GM18502 (cell line): ENCODE measurements around the gene BRAT1.
A peak's percentile ranks its signal among the peaks of the same experiment; 100 is the strongest.
"Not testable (repeated sequence)": the region's sequence is repeated elsewhere in the genome, so short reads cannot be mapped to it uniquely, and the experiment has no call there.

Experiments used
- ATAC-seq: cut with Tn5 transposase; IDR thresholded peaks from one replicate; pipeline ENCODE4 v1.9.1; 2021; ENCODE audit warnings: mild to moderate bottlenecking; ENCODE audit not compliant: unreplicated experiment, poor library complexity

BRAT1 gene

GRCh38 chr7:2555121-2556052, at the start of gene BRAT1:
BRAT1 (minus strand) TSS chr7:2555524; CDS start chr7:2554431, 1,093 bp downstream.
- ATAC-seq, result peak; percentile 77

GRCh38 chr7:2604608-2605174, 49.4 kb upstream of the BRAT1 start:
- no peak for ATAC-seq

GRCh38 chr7:2603044-2603965, 48.0 kb upstream of the BRAT1 start:
- ATAC-seq, result no peak

GRCh38 chr7:2602406-2603043, 47.2 kb upstream of the BRAT1 start:
- ATAC-seq, result no peak

GRCh38 chr7:2601907-2602306, 46.6 kb upstream of the BRAT1 start:
- ATAC-seq, result no peak

DNA sequence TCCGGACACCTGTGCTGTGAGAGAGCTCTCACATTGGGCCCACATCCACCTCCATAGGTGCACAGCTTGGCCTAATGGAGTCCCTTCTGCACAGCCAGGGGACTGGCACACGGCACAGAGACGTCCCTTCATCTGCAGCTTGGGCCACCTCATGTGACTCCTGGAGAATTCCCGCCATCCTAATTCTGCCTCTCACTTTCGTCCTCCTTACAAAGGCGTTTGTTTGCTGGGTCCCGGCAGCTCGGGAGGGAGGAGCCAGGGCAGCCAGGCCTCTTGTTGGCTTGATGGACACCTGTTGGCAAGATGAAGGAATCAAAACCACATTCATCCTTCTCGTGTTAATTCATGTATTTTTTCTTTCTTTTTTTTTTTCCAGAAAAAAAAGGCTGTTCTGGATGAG, 45.7 kb upstream of the BRAT1 start:
- ATAC-seq, result no peak

DNA sequence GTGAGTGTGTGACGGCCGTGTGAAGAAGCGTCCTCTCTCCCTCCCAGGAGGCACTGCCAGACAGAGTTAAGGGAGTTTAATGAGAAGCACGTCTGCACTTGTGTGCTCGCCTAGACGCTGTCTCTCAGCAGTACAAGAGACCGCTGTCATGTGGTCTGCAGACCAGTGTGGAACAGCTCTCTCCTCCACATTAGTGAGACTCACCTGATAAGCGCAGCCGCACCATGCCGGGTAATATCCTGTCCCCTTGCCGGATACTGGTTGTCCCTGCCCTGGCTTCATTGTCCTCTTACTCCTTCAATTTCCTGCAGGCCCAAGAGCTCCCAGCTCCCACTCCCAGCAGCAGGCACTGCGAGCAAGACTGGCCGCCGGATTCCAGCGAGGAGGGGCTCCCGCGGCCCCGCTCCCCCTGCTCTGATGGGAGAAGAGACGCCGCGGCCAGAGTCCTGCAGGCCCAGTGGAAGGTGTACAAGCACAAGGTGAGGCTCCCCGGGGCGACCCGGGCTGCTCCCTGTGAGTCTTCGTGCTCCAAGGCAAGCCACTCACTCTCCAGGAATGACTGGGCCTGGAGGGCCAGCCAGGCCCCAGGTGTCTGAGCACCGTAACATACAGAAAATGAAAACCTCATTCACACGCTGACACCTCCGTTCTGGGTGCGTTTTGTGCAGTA, 43.0 kb upstream of the BRAT1 start:
- no peak for ATAC-seq

DNA sequence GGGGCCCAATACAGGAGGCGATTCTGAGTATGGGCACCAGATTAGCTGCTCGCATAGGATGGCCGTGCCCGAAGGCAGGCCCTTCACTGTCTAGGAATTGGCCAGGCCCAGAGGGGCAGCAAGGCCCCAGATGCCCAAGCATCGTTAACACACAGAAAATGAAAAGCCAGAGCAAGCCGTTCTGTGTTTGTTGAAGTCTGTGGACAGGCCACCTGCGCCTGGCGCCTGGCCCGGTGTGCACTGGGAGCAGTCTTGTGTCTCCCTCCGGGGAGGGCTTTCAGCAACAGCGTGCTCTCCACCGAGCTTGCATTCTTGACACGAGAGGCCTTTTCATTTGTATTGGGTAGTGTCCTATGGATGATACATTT, 41.9 kb upstream of the BRAT1 start:
- no peak for ATAC-seq

- no peak for ATAC-seq
Observed at GRCh38 chr7:2596464-2597272, 41.3 kb upstream of the BRAT1 start.

- no peak for ATAC-seq
Observed at GRCh38 chr7:2595258-2595860, 40.0 kb upstream of the BRAT1 start.

DNA sequence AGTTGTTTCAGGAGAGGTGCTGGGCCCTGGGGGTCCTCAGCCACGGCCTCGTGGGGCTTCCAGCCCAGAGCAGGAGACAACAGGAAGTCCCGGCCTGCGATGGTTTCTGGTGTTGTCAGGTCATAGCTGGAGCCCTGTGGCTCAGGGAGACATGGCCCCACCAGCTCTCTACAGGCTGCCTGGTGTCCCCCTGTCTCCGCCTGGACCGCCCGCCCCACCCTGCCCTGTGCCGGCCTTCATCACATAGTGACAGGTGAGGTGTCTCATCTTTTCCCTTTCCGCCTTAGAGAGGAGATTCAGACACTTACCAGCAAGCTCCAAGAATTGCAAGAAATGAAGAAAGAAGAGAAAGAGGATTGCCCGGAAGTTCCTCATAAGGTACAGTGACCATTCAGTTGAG, 39.3 kb upstream of the BRAT1 start:
- no peak for ATAC-seq

- no peak for ATAC-seq
Observed at GRCh38 chr7:2593036-2593727, 37.9 kb upstream of the BRAT1 start.

GRCh38 chr7:2592375-2592865, 37.1 kb upstream of the BRAT1 start:
- no peak for ATAC-seq

DNA sequence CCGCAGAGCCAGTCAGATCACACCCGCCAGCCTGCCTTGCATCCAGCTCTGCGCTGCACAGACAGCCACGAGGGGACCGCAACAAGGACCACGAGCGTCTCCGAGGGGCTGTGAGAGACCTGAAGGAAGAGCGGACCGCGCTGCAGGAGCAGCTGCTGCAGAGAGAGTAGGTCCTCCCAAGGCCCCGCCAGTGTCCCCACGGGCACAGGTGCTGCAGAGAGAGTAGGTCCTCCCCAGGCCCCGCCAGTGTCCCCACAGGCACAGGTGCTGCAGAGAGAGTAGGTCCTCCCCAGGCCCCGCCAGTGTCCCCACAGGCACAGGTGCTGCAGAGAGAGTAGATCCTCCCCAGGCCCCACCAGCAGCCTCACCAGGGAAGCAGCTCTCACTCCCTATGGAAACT, 34.6 kb upstream of the BRAT1 start:
- ATAC-seq, result not testable (repeated sequence)

GRCh38 chr7:2589341-2589740, 34.0 kb upstream of the BRAT1 start:
- ATAC-seq, result no peak

GRCh38 chr7:2587778-2588177, 32.5 kb upstream of the BRAT1 start:
- no peak for ATAC-seq

DNA sequence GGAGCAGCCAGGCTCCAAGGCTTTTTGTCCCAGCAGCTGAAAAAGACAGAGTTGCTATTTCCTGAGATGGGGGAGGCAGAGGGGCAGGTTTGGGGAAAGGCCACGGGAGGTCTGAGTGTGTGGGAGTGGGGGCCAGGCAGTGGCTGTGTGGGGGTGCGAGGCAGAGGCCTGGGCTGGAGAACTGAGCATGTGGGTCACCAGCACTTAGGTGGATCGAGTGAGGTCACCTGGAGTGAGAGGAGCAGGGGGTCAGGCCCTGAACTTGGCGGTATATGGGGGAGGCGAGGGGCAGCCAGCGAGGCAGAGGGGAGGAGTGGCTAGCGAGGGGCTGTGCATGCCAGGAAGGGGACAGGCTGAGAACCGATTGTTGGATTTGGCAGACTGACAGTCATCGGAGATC, 31.8 kb upstream of the BRAT1 start:
- ATAC-seq, result no peak
